Non-pigmented ciliary epithelial cell (primary cell): ENCODE measurements around the gene RDX.
"Not testable (repeated sequence)": the region's sequence is repeated elsewhere in the genome, so short reads cannot be mapped to it uniquely, and the experiment has no call there.

Source experiments
- DNase-seq: peaks from one replicate; pipeline ENCODE4 v3.0.0-alpha.2; 2010; ENCODE audit warnings: low read depth

Gene RDX

DNA sequence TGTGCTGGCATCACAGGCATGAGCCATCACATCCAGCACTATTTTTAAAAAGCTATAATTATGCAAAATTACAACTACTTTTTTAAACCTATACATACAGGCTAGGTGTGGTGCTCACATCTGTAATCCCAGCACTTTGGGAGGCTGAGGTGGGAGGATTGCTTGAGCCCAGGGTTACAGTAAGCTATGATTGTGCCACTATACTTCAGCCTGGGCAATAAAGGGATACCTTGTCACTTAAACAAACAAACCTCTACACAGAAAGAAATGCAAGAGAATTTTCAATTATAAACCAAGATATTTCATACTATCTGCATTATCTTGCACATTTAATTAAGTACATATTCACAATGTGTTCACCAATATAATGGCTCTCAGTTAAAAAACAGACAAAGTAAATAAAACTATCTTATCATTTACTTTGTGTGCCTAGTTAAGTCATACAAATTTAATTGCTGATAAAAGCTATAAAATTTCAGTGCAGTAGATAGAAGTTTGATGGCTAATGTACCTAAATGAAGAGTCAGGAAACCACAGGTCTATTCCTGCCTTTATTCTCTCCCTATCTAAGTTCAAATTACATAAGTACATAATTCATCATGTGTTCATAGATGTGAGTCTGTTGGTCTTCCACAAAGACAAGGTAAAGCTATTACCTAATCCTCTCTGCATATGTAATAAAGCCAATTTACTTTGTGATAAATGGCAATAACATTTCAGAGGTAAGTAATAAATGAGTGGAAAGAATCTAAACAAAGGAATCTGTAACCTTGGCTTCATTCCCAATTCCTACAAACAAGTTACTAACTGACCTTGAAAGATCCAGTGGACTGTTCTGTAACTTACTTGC is 9.0 kb upstream of the RDX start:
- DNase-seq, result no peak

DNA sequence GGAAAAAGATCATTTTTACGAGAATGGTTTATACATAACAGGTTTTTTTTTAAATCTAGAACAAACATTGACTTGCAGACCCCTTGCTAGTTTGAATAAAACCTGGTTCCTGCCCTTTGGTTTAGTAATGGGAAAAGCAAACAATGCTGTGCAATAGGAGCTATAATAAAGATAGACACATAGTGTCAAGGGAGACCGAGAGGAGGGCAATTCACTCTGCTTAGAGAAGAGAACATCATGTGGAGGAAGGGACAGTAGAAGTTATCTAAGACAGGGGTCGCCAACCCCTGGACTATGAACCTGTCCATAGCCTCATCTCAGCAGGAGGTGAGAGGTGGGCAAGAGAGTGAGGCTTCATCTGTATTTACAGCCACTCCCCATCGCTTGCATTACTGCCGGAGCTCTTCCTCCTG is 7.0 kb upstream of the RDX start:
- no peak for DNase-seq

DNA sequence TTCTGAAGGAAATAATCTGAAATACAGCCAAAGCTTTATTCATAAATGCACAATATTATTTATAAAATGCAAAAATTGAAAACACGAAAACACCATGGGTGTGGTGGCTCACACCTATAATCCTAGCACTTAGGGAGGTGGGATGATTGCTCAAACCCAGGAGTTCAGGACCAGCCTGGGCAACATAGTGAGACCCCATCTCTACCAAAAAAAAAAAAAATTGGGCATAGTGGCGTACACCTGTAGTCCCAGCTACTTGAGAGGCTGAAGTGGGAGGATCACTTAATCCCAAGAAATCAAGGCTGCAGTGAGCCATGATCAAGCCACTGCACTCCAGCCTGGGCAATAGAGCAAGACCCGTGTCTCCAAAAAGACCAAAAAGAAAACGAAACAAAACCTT is 5.2 kb upstream of the RDX start:
- DNase-seq, result no peak

DNA sequence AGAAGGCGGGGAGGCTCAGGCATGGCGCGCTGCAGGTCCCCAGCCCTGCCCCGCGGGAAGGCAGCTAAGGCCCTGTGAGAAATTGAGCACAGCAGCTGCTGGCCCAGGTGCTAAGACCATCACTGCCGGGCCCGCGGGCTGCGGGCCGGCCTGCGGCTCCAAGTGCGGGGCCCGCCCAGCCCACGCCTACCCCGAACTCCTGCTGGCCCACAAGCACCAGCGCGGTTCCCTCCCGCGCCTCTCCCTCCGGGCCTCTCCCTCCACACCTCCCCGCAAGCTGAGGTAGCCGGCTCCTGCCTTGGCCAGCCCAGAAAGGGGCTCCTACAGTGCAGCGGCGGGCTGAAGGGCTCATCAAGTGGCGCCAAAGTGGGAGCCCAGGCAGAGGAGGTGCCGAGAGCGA is 4.6 kb upstream of the RDX start:
- DNase-seq, result no peak

DNA sequence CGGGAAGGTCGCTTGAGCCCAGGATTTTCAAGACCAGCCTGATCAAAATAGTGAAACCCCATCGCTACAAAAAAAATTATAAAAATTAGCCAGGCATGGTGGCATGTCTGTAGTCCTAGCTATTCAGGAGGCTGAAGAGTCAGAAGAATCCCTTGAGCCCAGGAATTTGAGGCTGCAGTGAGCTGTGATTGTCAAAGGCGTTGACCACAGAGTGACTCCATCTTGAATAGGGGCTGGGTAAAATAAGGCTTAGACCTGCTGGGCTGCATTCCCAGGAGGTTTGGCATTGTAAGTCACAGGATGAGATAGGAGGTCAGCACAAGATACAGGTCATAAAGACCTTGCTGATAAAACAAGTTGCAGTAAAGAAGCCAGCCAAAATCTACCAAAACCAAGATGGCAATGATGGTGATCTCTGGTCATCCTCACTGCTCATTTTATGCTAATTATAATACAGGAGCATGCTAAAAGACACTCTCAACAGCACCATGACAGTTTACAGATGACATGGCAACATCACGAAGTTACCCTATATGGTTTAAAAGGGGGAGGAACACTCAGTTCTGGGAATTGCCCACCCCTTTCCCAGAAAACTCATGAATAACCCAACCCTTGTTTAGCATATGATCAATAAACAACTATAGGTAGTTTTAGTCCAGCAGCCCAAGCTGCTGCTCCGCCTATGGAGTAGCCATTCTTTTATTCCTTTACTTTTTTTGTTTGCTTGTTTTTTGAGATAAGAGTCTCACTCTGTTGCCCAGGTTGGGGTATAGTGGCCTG is 2.8 kb upstream of the RDX start:
- DNase-seq, result no peak

DNA sequence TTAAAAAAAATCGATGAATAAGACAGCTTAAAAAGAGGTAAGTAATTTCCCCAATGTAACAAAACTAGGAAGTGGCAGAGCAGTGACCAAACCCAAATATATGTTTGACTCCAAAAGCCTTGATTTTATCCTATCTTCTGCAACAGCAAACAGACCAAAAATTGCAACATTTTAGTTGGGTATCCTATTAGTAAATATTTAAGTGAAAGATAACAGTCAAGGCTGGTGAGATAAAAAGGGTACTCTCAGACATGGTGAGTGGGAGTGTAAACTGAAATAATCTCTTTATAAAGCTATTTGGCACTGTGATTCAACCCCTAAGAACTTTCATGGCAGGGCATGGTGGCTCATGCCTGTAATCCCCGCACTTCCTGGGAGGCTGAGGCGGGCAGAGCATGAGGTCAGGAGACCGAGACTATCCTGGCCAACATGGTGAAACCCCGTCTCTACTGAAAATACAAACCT is 1.9 kb upstream of the RDX start:
- no peak for DNase-seq

DNA sequence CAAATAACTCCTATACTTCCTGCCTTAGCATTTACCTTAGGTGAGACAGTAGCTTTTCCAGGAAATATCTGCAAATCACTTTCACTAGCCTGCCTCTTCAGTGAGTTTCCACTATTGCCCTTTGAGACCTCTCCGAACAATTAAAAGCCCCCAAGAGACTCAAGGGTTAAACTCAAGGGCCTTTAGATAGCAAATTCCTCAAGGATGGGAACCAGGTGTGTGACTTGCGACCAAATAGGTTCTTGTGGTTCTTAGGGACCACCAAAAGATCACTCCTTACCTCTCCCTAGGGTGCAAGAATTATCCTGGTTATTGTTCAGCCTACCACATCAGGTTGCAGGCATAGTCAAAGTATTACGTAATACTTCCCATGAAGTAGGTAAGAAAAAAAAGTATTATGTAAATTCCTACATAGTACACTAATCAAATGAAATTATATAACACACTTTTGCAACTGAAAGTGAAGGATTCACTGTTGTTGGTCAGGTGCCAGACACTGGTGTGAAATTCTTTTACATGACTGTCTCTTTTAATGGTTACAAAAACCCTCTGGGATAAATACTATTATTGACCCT is 1.4 kb upstream of the RDX start:
- DNase-seq, result no peak

DNA sequence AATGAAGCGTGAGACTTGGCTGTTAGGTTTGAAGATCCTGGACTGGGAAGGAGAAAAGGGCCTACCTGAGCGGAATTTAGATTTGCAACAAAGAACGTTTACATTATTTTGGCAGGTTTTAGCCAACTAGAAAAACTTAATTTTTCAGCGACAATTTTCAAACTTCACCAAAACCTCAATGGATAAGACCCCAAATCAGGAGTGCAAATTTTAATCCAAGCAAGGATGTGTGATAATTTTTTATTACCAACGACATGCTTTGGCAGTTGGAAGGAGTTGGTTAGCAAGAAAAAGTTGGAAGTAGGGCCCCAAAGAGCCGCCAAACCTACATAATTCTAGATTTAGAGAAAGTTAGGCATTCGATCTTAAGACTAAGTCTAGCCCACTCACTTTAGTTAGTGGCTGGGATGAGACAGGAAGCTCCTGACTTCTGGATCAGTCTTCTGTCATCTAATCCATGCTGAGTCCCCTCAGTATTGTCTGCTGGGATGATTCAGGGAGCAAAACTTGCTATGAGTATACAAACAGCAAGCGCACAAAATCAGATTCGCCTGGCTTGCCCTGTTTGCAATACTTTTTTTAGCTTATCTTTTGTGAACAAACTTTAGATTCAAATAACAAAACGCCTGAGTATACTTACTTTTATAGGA is 787 bp upstream of the RDX start:
- DNase-seq, result no peak

DNA sequence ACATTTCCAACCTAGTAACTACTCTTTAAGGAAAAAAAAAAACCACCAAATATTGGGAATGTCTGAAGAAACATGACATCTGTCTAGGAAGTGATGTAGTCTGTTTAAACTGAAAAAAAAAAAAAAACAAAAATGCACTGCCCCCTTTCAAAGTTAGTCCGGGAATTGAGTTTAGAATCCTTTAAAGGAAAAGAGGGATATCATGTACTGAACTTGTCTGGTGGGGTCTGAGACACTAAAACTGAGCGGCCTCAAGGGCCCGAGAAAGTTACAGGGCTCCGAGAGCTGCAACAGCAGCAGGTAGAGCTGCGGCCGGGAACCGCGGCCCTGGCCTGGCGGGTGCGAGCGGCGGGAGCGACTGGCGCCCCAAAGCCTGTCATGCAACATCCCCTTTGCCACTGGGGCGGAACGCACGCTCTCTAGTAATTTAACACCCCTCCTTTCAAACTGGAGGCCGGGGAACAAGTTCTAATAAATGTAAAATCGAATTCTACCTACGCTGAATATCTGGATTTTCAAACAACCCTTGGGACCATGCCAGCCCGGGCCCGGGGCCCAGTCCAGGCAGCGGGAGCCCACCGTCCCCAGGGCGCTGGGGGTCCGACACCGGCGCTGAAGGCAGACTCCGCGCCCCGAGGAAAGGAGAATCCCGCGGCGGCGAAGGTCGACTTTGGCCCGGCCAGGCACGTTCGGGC is 736 bp downstream of the RDX start:
- no peak for DNase-seq

DNA sequence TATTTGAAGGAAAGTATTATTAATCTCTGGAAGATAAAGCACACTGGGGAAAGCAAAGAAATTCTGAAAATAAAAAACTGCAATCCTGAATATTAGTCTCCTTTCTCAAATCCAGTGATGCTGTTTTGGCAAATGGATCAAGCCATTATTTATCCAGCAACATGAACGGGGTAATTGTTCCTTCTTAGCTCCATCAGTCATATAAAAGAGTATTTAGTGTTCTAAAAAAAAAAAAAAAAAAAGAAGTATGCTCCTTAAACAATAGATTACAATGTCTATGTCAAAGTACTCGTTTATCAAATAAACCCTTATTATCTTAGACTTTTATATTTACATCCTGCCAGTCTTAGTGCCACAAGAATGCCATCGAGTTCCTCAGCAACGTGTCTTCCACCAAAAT is 1.3 kb downstream of the RDX start:
- DNase-seq, result no peak

DNA sequence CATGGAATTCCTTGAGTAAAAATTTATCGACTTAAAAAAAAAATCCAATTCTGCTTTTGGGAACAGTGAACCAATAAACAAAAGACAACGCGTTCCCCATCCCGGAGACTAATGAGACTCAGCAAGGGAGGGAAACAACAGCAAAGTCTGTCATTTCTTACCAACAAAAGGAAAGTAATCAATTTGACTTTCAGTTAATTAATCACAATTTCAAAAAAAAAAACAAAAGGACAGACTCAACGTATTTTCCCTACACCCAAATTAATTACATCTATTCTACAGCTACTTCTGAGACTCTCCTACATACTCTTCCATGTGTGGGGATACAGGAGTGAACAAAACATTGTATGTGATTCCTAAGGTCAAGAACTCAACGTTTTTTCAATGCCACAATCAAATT is 1.9 kb downstream of the RDX start:
- no peak for DNase-seq

DNA sequence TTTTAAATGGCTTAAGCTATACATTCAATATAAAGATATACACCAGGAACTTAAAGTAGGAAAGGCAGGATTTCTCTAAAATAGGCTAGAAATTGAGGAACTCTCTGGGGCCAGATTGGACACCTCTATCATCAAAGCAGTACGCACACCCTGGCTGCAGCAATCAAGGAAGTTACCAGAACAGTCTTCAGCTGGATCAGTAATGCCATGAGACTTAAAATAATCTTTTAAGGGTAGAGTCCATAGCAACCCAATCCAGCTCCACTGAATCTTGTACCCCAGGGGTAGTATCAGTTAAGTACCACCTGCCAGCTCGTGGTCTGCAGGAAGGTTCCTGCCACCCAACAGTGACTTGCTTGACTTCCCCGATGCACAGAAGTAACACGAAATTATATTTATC is 3.0 kb downstream of the RDX start:
- DNase-seq, result no peak

DNA sequence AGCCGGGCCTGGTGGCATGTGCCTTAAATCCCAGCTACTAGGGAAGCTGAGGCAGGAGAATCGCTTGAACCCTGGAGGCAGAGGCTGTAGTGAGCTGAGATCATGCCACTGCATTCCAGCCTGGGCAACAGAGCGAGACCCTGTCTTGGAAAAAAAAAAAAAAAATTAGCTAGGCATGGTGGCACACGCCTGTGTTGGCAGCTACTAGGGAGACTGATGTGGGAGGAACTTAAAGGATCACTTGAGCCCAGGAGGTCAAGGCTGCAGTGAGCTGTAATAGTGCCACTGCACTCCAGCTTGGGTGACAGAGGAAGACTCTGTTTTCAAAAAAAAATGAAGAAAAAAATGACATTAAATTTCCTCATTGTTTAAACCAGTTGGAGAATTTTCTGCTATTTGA is 4.3 kb downstream of the RDX start:
- not testable (repeated sequence) for DNase-seq

DNA sequence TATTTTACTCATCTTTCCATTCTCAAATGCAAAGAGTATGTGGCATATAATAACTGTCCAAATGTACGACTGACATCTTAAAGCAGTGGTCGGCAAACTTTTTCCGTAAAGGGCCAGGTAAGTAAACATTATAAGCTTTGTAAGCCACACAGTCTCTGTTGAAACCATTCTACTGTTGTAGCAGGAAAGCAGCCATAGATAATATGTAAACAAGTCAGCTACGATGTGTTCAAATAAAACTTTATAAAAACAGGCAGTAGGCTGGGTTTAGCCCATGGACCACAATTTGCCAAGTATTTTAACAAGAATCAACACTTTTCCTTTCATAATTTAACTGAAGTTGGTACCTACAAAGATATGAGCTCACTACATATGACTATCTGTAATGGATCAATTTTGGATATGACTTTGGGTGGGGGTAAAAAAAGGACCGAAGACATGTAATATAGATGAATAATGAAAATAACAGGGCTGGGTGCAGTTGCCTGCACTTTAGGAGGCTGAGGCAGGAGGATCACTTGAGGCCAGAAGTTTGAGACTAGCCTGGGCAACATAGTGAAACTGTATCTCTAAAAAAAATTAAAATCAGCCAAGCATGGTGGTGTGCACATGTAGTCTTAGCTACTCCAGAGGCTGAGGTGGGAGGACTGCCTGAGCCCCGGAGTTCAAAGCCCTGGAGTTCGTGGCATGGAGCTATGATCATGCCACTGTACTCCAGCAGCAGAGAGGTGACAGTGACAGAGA is 5.7 kb downstream of the RDX start:
- no peak for DNase-seq

DNA sequence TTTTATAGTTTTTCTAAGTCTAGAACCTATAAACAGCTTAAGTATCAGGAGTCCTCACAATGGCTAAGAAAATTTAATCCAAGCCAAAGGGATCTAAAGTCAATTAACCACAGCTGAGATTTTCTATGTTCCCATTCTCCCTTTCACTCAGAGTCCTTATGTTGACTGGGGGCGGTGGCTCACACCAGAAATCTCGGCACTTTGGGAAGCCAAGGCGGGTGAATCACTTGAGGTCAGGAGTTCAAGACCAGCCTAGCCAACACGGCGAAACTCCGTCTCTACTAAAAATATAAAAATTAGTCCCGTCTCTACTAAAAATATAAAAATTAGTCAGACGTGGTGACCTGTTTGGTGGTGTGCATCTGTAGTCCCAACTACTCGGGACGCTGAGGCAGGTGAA is 6.9 kb downstream of the RDX start:
- no peak for DNase-seq

DNA sequence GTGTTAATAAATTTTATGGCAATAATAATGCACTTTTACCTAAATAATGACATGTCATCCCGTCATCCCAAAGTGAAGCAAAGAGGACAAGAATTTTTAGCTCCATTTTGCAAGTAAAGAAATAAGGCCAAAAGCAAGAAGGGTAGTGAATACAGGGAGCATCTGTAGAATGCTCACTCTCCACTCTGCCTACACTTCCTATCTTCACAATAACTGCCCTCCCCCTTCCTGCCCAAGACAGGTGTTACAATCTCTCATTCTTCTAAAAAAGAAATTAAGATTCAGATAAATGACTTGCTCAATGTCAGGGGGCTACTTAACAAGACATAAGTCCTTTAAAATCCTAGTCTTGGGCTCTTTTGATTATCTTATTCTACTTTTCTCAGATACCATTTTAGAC is 8.9 kb downstream of the RDX start:
- DNase-seq, result no peak

DNA sequence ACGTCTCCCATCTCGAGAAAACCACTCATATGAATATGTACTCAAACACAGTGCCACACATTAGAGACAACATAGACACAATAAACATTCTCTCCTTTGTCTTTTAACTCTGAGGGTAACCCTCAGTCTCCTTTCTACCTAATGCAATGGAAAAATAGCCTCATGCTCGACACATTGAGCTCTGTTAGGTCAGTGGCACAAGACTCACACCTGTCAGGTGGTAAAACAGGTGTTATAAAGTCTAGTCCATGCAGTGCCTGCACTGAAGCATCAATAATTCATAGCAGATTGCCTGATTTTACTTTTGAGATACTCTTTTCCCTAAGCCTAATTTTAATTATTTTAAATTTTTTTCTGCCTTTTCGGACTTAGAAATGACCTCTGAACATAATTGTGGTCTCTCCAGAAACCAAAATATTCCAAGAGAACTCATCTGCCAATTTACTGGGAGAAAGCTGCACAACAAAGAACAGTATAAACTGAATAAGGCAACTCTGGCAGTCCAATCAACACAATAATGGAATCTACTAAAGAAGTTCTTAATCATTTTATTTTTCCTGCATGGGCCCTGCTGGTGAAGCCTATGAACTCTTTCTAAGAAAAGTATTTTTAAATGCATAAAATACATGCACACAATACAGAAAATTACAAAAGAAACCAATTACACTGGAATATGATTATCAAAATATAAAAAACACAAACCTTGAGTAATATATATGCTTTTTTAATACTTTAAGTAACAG is 9.9 kb downstream of the RDX start:
- DNase-seq, result no peak

DNA sequence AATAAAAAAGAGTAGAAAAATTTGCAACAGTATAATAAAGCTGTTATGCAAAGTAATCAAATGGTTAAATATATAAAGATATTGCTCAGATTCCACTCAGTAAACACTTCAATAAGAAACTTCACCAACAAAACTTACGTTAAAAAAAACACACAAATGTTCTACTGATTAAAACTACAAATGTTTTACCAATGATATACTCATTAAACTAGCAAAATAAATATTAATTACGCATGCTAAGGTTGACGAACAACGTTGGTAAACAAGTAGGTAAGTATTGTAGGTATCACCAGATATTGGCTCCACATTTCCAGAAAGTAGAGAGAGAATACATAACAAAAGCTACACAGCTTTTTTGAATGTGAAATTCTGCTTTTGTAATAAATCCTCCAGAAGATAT is 12.6 kb downstream of the RDX start:
- no peak for DNase-seq

DNA sequence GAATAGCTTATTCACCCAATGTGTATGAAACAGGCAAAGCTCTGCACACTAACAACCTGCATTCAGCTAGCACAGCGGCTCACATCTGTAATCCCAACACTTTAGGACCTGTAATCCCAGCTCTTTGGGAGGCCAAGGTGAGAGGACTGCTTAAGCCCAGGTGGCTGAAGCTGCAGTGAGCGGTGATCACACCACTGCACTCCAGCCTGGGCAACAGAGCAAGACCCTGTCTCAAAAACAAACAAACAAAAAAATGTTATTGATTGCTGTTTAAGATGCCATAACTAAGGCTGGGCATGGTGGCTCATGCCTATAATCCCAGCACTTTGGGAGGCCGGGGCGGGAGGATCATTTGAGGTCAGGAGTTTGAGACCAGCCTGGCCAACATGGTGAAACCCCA is 15.8 kb downstream of the RDX start:
- DNase-seq, result not testable (repeated sequence)

DNA sequence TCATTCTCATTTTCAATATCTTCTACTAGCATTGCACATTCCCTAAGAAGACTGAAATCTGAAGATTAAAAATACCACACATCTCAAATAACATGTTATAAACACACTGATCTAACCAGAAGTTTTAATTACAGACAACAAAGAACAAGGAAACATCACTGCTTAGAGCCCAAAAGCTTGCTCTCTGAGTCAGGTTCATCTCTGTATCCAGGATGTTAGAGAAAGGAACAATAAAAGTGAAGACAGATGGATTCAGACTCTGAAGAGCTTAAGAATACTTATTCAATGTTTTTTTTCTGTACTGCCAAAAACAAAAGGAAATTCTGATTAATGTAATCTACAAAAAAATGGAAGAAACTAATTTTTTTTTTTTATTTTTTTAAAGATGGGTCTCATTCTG is 16.5 kb downstream of the RDX start:
- no peak for DNase-seq

DNA sequence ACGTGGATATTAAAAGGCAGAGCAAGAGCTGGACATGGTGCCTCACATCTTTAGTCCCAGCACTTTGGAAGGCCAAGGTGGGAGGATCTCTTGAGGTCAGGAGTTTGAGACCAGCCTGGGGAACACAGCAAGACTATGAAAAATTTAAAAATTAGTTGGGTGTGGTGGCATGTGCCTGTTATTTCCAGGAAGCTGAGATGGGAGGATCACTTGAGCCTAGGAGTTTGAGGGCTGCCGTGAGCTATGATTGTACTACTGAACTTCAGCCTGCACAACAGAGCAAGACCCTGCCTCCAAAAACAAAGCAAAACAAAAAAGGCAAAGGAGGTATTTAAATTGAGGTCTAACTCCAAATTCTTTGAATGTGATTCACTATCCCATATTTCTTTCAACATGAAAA is 23.5 kb downstream of the RDX start:
- no peak for DNase-seq
